ENCODE data around the gene DRICH1. TPM values are rescaled to one million over a fixed set of nuclear protein-coding genes. Genes with fewer than 3 reads are reported as not detected.
"Not testable (repeated sequence)": the region's sequence is repeated elsewhere in the genome, so short reads cannot be mapped to it uniquely, and the experiment has no call there.

Gene DRICH1, protein sequence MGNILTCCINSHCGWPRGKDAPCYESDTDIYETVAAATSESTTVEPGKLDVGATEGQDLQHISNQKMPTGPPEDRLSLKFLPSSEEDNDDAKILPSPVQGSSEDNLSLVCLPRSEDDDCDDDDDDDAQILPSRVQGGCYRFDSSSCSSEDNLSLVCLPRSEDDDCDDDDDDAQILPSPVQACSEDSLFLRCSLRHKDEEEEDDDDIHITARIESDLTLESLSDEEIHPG
- total RNA-seq (not detected in 2 replicates), polyA plus RNA-seq (not detected in 2 replicates)

DNA sequence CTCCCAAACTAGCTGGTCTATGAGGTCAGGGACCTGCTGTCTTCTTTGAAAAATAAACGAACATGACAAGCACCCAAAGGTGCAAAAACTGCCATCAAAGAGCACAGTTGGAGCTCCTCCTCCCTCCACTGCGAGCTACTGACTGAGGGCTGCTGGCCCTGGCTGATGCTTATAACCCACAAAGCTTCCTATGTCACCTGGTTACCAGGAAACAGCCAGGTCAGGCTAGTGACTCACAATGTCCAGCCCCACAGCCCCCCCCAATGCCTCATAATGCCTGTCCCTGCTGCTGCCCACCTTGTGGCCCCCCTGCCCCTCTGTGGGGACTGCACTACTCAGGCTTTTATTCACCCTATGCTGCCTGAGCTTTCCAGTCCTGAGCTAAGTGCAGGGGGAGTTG is at the start of gene DRICH1:
Gene DRICH1 (minus strand): TSS at position 144 of the 400 bp plus-strand sequence. CDS start 298 bp downstream, outside the sequence.
- H3K4me3 ChIP-seq = no peak within 1 kb of the TSS
- no peak for DNase-seq (ENCODE audit: low read depth in 1 of 2, low spot score in 1 of 2)
- H3K36me3 ChIP-seq = no peaks in the 10 kb centered on the region
- H3K27ac ChIP-seq = no peak within 1 kb of the TSS
- H3K4me1 ChIP-seq (ENCODE audit: low read depth) = peaks cover 9% of the 10 kb centered on the region
- no peaks in the 10 kb centered on the region for H3K27me3 ChIP-seq
- H3K9me3 ChIP-seq (ENCODE audit: low read depth) = no peaks in the 10 kb centered on the region
- TF ChIP-seq, protein P1, sequence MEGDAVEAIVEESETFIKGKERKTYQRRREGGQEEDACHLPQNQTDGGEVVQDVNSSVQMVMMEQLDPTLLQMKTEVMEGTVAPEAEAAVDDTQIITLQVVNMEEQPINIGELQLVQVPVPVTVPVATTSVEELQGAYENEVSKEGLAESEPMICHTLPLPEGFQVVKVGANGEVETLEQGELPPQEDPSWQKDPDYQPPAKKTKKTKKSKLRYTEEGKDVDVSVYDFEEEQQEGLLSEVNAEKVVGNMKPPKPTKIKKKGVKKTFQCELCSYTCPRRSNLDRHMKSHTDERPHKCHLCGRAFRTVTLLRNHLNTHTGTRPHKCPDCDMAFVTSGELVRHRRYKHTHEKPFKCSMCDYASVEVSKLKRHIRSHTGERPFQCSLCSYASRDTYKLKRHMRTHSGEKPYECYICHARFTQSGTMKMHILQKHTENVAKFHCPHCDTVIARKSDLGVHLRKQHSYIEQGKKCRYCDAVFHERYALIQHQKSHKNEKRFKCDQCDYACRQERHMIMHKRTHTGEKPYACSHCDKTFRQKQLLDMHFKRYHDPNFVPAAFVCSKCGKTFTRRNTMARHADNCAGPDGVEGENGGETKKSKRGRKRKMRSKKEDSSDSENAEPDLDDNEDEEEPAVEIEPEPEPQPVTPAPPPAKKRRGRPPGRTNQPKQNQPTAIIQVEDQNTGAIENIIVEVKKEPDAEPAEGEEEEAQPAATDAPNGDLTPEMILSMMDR (IDR thresholded peaks at IDR 0.05; ENCODE audit: low read depth, low read length) = no peak

DNA sequence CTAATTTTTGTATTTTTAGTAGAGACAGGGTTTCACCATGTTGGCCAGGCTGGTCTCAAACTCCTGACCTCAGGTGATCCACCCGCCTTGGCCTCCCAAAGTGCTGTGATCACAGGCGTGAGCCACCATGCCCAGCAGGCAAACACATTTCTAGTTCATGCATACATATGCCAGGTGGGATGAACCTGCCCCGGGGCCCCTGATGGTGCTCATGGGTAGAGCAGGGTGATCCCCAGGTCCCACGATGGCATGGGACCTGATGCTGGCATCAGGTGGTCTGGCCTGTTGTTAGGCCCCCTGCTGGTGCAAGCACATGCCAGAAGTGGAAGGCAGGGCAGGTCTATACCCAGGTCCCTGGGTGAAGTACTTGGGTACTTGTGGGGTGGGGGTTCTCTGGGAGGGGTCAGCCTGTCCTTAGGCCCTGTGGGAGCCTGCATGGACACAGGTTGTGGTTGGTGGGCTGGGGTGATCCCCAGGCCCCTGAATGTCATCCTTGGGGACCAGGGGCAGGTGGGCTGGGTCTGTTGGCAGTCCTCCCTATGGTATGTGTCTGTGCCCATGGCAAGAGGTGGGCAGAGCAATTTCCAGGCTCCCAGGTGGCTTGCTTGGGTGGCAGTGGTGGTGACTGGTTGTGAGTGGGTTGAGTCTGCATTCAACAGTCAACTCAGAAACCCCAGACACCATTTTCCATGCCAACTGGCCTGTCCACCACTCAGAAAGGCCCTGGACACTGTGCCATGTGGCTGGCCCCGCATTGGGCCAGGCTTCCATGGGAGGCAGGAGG is 49.1 kb upstream of the DRICH1 start:
- Histone ChIP-seq H3K4me1 (ENCODE audit: low read depth) (no peaks in the 10 kb centered on the region), H3K9me3 (ENCODE audit: low read depth) (no peaks in the 10 kb centered on the region), H3K27ac (no peak overlapping the region), H3K27me3 (no peaks in the 10 kb centered on the region), H3K36me3 (no peaks in the 10 kb centered on the region), H3K4me3 (no peak overlapping the region)
- no peak for DNase-seq (ENCODE audit: low read depth in 1 of 2, low spot score in 1 of 2)
- TF ChIP-seq, protein P1 (IDR thresholded peaks at IDR 0.05; ENCODE audit: low read depth, low read length) = no peak

DNA sequence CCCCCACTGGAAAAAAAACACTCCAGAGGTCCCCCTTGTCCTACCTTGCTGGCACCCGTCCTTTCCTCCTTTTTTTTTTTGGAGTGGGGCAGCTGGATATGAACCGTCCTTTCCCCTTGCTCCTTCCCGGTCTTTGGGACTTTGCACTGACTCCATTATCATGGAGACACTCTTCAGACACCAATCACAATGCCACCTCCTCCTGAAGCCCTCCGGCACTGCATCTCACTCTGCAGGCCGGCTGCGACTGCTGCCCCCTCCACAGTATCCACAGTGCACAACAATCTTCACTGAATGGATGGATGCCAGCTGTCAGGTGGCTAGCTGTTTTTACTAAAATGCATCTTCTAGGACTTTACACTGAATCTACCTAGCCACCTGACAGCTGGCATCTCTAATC is 46.0 kb upstream of the DRICH1 start:
- Histone ChIP-seq H3K36me3 (no peaks in the 10 kb centered on the region), H3K9me3 (ENCODE audit: low read depth) (no peaks in the 10 kb centered on the region), H3K4me3 (no peak overlapping the region), H3K27ac (no peak overlapping the region), H3K27me3 (no peaks in the 10 kb centered on the region), H3K4me1 (ENCODE audit: low read depth) (no peaks in the 10 kb centered on the region)
- TF ChIP-seq, protein P1 (IDR thresholded peaks at IDR 0.05; ENCODE audit: low read depth, low read length) = no peak
- no peak for DNase-seq (ENCODE audit: low read depth in 1 of 2, low spot score in 1 of 2)

DNA sequence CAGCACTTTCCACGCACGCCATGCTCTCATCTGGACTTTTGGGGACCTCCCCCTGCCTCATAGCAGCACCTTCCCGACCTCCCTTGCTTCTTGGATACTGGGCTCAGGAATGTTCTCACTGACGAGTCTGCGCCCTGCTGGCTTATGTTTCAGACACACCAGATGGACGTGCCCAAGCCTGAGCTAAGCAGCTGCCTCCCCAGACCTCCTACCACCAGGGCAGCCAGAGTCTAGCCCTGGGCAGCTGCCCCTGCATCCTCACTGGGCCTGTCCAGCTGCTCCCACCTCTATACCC is 45.5 kb upstream of the DRICH1 start:
- DNase-seq (ENCODE audit: low read depth in 1 of 2, low spot score in 1 of 2) = no peak
- Histone ChIP-seq H3K27ac (no peak overlapping the region), H3K4me1 (ENCODE audit: low read depth) (no peaks in the 10 kb centered on the region), H3K27me3 (no peaks in the 10 kb centered on the region), H3K36me3 (no peaks in the 10 kb centered on the region), H3K4me3 (no peak overlapping the region), H3K9me3 (ENCODE audit: low read depth) (no peaks in the 10 kb centered on the region)
- TF ChIP-seq, protein P1 (IDR thresholded peaks at IDR 0.05; ENCODE audit: low read depth, low read length) = no peak

DNA sequence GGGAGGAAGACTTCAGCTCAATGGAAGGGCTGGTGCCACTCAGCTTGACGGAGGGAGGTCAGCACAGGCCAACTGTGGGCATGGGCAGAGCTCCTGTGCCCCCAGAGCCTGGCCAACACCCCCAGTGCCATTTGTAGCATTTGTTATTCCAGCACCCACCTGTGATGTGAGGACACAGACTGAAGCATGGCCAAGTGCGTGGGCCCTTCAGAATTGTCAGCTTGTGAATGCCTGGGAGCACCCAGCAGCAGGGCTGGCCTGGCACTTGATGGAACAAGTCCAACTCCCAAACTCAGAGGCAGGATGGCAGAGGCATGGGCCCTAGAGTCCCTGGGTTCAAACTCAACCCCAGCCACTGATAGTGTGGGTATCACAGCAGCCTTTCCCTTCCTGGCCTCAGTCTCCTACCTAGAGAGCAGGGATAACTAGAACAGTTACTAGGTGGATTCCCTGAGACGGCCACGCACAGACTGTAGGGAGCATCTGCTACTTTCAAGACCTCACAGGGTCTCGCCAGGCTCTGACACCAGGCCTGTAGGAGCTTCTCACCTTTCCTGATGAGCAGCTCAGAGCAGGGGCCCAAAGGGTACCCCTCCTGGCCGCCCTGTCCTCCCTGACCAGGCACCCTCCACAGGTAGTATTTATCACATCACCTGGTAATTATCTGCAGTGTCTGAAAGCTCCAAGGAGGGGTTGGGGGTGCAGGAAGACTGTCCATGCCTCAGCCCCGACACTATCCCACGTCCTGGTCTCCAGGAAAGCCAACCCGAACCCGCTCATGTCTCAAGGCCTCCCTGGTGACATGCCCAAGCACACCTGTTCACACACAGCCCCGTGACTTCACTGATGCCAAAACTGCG is 45.0 kb upstream of the DRICH1 start:
- not testable (repeated sequence) for H3K27ac ChIP-seq, H3K27me3 ChIP-seq, H3K4me3 ChIP-seq

More for the DNA sequence above, 45.0 kb upstream of the DRICH1 start:
- H3K36me3 ChIP-seq; H3K9me3 ChIP-seq (ENCODE audit: low read depth); DNase-seq (ENCODE audit: low read depth in 1 of 2, low spot score in 1 of 2); H3K4me1 ChIP-seq (ENCODE audit: low read depth): not testable (repeated sequence)

All from cardiac muscle cell (in vitro differentiated cells and primary cell).